Tibial artery (tissue), 4 donors: Measurements from ENCODE around the gene PDE11A.

Source experiments
- DNase-seq, 2 donors: peaks; one replicate each; pipeline ENCODE4 v3.0.0-alpha.2; 2019
- H3K27ac ChIP-seq, 2 donors: fragments of 200-600 bp; sonication (generic) in 1 of 2; 1 replicate in 1 of 2; 2 replicates in 1 of 2; pipeline ENCODE4 v1.5.1; 2018 to 2019; ENCODE audit warnings: mild to moderate bottlenecking in 1 of 2
- H3K27me3 ChIP-seq, 2 donors: fragments of 200-600 bp; sonication (generic) in 1 of 2; one replicate each; pipeline versions ENCODE4 v1.5.1 to v1.6.0; 2016 to 2019
- H3K36me3 ChIP-seq, 3 donors: fragments of 200-600 bp; sonication (generic) in 2 of 3; one replicate each; pipeline ENCODE4 v1.5.1; 2016 to 2019; ENCODE audit warnings: mild to moderate bottlenecking in 2 of 3
- H3K4me1 ChIP-seq, 4 donors: fragments of 200-600 bp; sonication (generic) in 2 of 4; 1 replicate in 3 of 4; 2 replicates in 1 of 4; pipeline ENCODE4 v1.5.1; 2016 to 2019
- H3K4me3 ChIP-seq, 2 donors: fragments of 200-600 bp; sonication (generic) in 1 of 2; 1 replicate in 1 of 2; 2 replicates in 1 of 2; pipeline ENCODE4 v1.5.1; 2018 to 2019; ENCODE audit warnings: mild to moderate bottlenecking in 2 of 2
- H3K9me3 ChIP-seq, 3 donors: fragments of 200-600 bp; sonication (generic) in 1 of 3; one replicate each; pipeline ENCODE4 v1.5.1; 2016 to 2019
- CTCF ChIP-seq, 2 experiments: fragments of 200-600 bp in 1 of 2; fragments of 450-650 bp in 1 of 2; IDR thresholded peaks; one replicate each; pipeline ENCODE4 v1.5.1; 2017 to 2019; ENCODE audit warnings: antibody characterized with exemption in 2 of 2, mild to moderate bottlenecking in 1 of 2, moderate library complexity in 1 of 2
- intact Hi-C: fragments of 100-400 bp; cut with DNase I; formaldehyde crosslinking; loops from one replicate; pipeline ENCODE4 v1.15.0; 2023; ENCODE audit warnings: low total_unique reads

The PDE11A gene

GRCh38 chr2:177689623-177690022 is 383.0 kb downstream of the PDE11A start:
- H3K4me1 ChIP-seq = no peaks in the 10 kb centered on the region
- H3K27me3 ChIP-seq = no peaks in the 10 kb centered on the region
- no peak for TF ChIP-seq CTCF (IDR thresholded peaks at IDR 0.05)

GRCh38 chr2:177688844-177689243 is 383.7 kb downstream of the PDE11A start:
- H3K9me3 ChIP-seq = no peaks in the 10 kb centered on the region

More at GRCh38 chr2:177689623-177690022, 383.0 kb downstream of the PDE11A start:
- Histone ChIP-seq H3K9me3 (no peaks in the 10 kb centered on the region), H3K4me3 (no peak overlapping the region), H3K36me3 (no peaks in the 10 kb centered on the region), H3K27ac (no peak overlapping the region)
- DNase-seq = no peak
- intact Hi-C loops = no loop called here

GRCh38 chr2:177683661-177684069 is 388.9 kb downstream of the PDE11A start:
- H3K4me3 ChIP-seq = no peak overlapping the region
- H3K9me3 ChIP-seq = no peaks in the 10 kb centered on the region
- no peak for TF ChIP-seq CTCF (IDR thresholded peaks at IDR 0.05)
- H3K36me3 ChIP-seq = no peaks in the 10 kb centered on the region
- DNase-seq = no peak
- H3K27me3 ChIP-seq = no peaks in the 10 kb centered on the region
- H3K27ac ChIP-seq = no peak overlapping the region
- no peaks in the 10 kb centered on the region for H3K4me1 ChIP-seq
- intact Hi-C loops = no loop called here

More at GRCh38 chr2:177688844-177689243, 383.7 kb downstream of the PDE11A start:
- Histone ChIP-seq H3K36me3 (no peaks in the 10 kb centered on the region), H3K4me3 (no peak overlapping the region), H3K27me3 (no peaks in the 10 kb centered on the region), H3K27ac (no peak overlapping the region), H3K4me1 (no peaks in the 10 kb centered on the region)
- no peak for TF ChIP-seq CTCF (IDR thresholded peaks at IDR 0.05)
- no peak for DNase-seq
- intact Hi-C loops = no loop called here

GRCh38 chr2:177682836-177683660 is 389.5 kb downstream of the PDE11A start:
- no peak for DNase-seq
- Histone ChIP-seq H3K4me3 (no peak overlapping the region), H3K27ac (no peak overlapping the region), H3K27me3 (no peaks in the 10 kb centered on the region), H3K9me3 (no peaks in the 10 kb centered on the region), H3K36me3 (no peaks in the 10 kb centered on the region), H3K4me1 (no peaks in the 10 kb centered on the region)
- TF ChIP-seq CTCF (IDR thresholded peaks at IDR 0.05) = no peak
- intact Hi-C loops = no loop called here

GRCh38 chr2:177682006-177682405 is 390.6 kb downstream of the PDE11A start:
- no peaks in the 10 kb centered on the region for H3K27me3 ChIP-seq
- H3K36me3 ChIP-seq = no peaks in the 10 kb centered on the region
- no peaks in the 10 kb centered on the region for H3K9me3 ChIP-seq
- intact Hi-C loops = no loop called here
- no peak for DNase-seq
- TF ChIP-seq CTCF (IDR thresholded peaks at IDR 0.05) = no peak
- no peak overlapping the region for H3K4me3 ChIP-seq
- H3K27ac ChIP-seq = no peak overlapping the region
- H3K4me1 ChIP-seq = no peaks in the 10 kb centered on the region
